Neural cell (in vitro differentiated cells): ENCODE data around the gene OR11A1. TPM values are rescaled to one million over a fixed set of nuclear protein-coding genes. Genes with fewer than 3 reads are reported as not detected.

ENCODE experiments used
- H2AFZ ChIP-seq: fragments of 200-600, 300-800 bp; sonication (generic), shearing (Covaris generic); 2 replicates; pipeline ENCODE4 v1.6.0; 2014; ENCODE audit warnings: low read depth, mild to moderate bottlenecking, antibody characterized with exemption, low read length, moderate library complexity
- H3F3A ChIP-seq: fragments of 200-600 bp; shearing (Covaris generic); 2 replicates; pipeline ENCODE4 v1.6.1; 2016; ENCODE audit warnings: mild to moderate bottlenecking, moderate library complexity, mixed read lengths, antibody characterized with exemption, low read length; ENCODE audit not compliant: insufficient read depth, poor library complexity, severe bottlenecking
- H3K27ac ChIP-seq: fragments of 200-600, 300-800 bp; sonication (generic), shearing (Covaris generic); 2 replicates; pipeline ENCODE4 v1.5.1; 2014; ENCODE audit warnings: mild to moderate bottlenecking, low read length, moderate library complexity
- H3K27me3 ChIP-seq: fragments of 300-800, 200-600 bp; sonication (generic), shearing (Covaris generic); 2 replicates; pipeline ENCODE4 v1.6.0; 2014; ENCODE audit warnings: mild to moderate bottlenecking, low read depth, low read length, moderate library complexity; ENCODE audit not compliant: insufficient read depth
- H3K36me3 ChIP-seq: fragments of 300-800, 200-600 bp; sonication (generic), shearing (Covaris generic); 2 replicates; pipeline ENCODE4 v1.5.1; 2014; ENCODE audit warnings: mild to moderate bottlenecking, antibody characterized with exemption, low read length, moderate library complexity; ENCODE audit not compliant: insufficient read depth
- H3K4me2 ChIP-seq: fragments of 300-800, 200-600 bp; sonication (generic), shearing (Covaris generic); 2 replicates; pipeline ENCODE4 v1.6.0; 2014; ENCODE audit warnings: mild to moderate bottlenecking, low read length
- H3K4me3 ChIP-seq: fragments of 300-800, 200-600 bp; sonication (generic), shearing (Covaris generic); 2 replicates; pipeline ENCODE4 v1.5.1; 2014; ENCODE audit warnings: mild to moderate bottlenecking, low read length, moderate library complexity
- H3K79me2 ChIP-seq: fragments of 200-600 bp; shearing (Covaris generic); replicated peaks from 2 replicates; pipeline ENCODE4 v1.6.0; 2014; ENCODE audit warnings: mild to moderate bottlenecking, low read length, moderate library complexity; ENCODE audit not compliant: insufficient read depth
- H3K9ac ChIP-seq: fragments of 300-800, 200-600 bp; sonication (generic), shearing (Covaris generic); 2 replicates; pipeline ENCODE4 v1.6.1; 2016; ENCODE audit warnings: mild to moderate bottlenecking, low read length, mixed read lengths
- H3K9me2 ChIP-seq: fragments of 200-600 bp; shearing (Covaris generic); 2 replicates; pipeline ENCODE4 v1.6.1; 2016; ENCODE audit warnings: mild to moderate bottlenecking, low read length, mixed read lengths; ENCODE audit not compliant: insufficient read depth
- H3K9me3 ChIP-seq: fragments of 200-600, 300-800 bp; sonication (generic), shearing (Covaris generic); 2 replicates; pipeline ENCODE4 v1.6.1; 2016; ENCODE audit warnings: mild to moderate bottlenecking, mixed run types, low read length, moderate library complexity, mixed read lengths
- H4K20me1 ChIP-seq: fragments of 200-600 bp; shearing (Covaris generic); 2 replicates; pipeline ENCODE4 v1.6.1; 2016; ENCODE audit warnings: mild to moderate bottlenecking, mixed run types; ENCODE audit not compliant: insufficient read depth
- EP300 ChIP-seq: fragments of 450-650 bp; conservative IDR thresholded peaks from 2 replicates; pipeline ENCODE4 v1.6.1; 2014; ENCODE audit warnings: antibody characterized with exemption, mild to moderate bottlenecking, moderate library complexity; ENCODE audit not compliant: poor library complexity, severe bottlenecking
- EZH2 ChIP-seq: fragments of 200-600, 300-800 bp; shearing (Covaris generic), sonication (generic); IDR thresholded peaks from 2 replicates; pipeline ENCODE4 v1.6.1; 2014; ENCODE audit warnings: antibody characterized with exemption, low read length, borderline replicate concordance, mild to moderate bottlenecking; ENCODE audit not compliant: insufficient read depth, poor library complexity, severe bottlenecking
- MXI1 ChIP-seq: fragments of 450-650 bp; conservative IDR thresholded peaks from 2 replicates; pipeline ENCODE4 v1.6.1; 2014; ENCODE audit warnings: antibody characterized with exemption, mild to moderate bottlenecking; ENCODE audit not compliant: poor library complexity, severe bottlenecking
- POLR2AphosphoS5 ChIP-seq: IDR thresholded peaks from 2 replicates; pipeline ENCODE4 v1.6.1; 2012
- RAD21 ChIP-seq: fragments of 450-650 bp; conservative IDR thresholded peaks from 2 replicates; pipeline ENCODE4 v1.6.1; 2014; ENCODE audit warnings: antibody characterized with exemption, mild to moderate bottlenecking, moderate library complexity
- SMC3 ChIP-seq: fragments of 450-650 bp; conservative IDR thresholded peaks from 2 replicates; pipeline ENCODE4 v1.6.1; 2014; ENCODE audit warnings: antibody characterized with exemption, mild to moderate bottlenecking, moderate library complexity; ENCODE audit not compliant: poor library complexity
- TAF1 ChIP-seq: IDR thresholded peaks from 2 replicates; pipeline ENCODE4 v1.6.1; 2012; ENCODE audit warnings: low read depth
- polyA plus RNA-seq: library from polyadenylated mRNA; depleted of rRNA; stranded (reverse); fragments of >200 nt; gene quantifications from 2 replicates; pipeline ENCODE4 v1.2.3, GENCODE V29; 2014
- TF ChIP-seq, protein P1 (sequence below): IDR thresholded peaks from 2 replicates; pipeline ENCODE4 v1.6.1; 2012; ENCODE audit warnings: borderline replicate concordance
- TF ChIP-seq, protein P2 (sequence below): fragments of 450-650 bp; IDR thresholded peaks from 2 replicates; pipeline ENCODE4 v1.5.1; 2014; ENCODE audit warnings: antibody characterized with exemption, mild to moderate bottlenecking, moderate library complexity; ENCODE audit not compliant: poor library complexity, severe bottlenecking

OR11A1 gene
- polyA plus RNA-seq, 1 donor from 2014 or later = not detected

DNA sequence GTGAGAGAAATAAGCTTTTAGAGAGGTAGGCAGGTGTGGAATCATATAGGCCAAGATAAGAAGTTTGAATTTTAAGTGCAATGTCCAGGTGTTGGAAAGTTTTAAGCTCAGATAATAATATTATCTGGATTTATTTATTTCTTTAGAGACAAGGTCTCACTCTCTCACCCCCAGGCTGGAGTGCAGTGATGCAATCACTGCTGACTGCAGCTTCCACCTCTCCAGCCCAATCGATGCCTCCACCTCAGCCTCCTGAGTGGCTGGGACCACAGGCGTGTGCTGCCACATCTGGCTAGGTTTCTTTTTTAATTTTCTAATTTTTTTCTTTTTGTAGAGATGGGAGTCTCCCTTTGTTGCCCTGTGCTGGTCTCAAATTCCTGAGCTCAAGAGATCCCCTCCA, 36.4 kb upstream of the OR11A1 start:
- Histone ChIP-seq H3F3A (no peaks in the 10 kb centered on the region), H4K20me1 (no peaks in the 10 kb centered on the region), H3K79me2 (no peaks in the 10 kb centered on the region), H3K4me3 (no peak overlapping the region), H3K9me2 (no peaks in the 10 kb centered on the region), H3K36me3 (no peaks in the 10 kb centered on the region), H3K27me3 (no peaks in the 10 kb centered on the region), H3K27ac (no peak overlapping the region), H3K4me2 (no peak overlapping the region), H2AFZ (no peak overlapping the region), H3K9me3 (no peaks in the 10 kb centered on the region), H3K9ac (no peak overlapping the region)
- TF ChIP-seq, protein P1, sequence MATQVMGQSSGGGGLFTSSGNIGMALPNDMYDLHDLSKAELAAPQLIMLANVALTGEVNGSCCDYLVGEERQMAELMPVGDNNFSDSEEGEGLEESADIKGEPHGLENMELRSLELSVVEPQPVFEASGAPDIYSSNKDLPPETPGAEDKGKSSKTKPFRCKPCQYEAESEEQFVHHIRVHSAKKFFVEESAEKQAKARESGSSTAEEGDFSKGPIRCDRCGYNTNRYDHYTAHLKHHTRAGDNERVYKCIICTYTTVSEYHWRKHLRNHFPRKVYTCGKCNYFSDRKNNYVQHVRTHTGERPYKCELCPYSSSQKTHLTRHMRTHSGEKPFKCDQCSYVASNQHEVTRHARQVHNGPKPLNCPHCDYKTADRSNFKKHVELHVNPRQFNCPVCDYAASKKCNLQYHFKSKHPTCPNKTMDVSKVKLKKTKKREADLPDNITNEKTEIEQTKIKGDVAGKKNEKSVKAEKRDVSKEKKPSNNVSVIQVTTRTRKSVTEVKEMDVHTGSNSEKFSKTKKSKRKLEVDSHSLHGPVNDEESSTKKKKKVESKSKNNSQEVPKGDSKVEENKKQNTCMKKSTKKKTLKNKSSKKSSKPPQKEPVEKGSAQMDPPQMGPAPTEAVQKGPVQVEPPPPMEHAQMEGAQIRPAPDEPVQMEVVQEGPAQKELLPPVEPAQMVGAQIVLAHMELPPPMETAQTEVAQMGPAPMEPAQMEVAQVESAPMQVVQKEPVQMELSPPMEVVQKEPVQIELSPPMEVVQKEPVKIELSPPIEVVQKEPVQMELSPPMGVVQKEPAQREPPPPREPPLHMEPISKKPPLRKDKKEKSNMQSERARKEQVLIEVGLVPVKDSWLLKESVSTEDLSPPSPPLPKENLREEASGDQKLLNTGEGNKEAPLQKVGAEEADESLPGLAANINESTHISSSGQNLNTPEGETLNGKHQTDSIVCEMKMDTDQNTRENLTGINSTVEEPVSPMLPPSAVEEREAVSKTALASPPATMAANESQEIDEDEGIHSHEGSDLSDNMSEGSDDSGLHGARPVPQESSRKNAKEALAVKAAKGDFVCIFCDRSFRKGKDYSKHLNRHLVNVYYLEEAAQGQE = no peak
- TF ChIP-seq RAD21 (no peak), SMC3 (no peak)

DNA sequence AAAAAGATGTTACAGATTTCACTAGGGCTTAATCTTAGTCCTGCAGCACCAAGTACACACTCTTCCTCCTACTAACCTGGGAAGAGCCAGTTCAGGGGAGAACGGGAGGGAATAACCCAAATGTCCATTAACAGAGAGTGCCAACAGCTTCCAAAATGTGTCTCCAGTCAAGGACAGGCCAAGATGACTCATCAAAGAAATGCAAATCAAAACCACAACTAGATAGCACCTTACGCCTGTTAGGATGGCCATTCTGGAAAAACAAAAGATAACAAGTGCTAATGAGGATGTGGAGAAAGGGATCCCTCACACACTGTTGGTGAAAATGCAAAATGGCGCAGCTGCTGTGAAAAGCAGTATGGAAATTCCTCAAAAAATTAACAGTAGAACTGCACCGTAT, 34.7 kb upstream of the OR11A1 start:
- Histone ChIP-seq H2AFZ (no peak overlapping the region), H3K27ac (no peak overlapping the region), H3K27me3 (no peaks in the 10 kb centered on the region), H3K4me3 (no peak overlapping the region), H3K9me2 (no peaks in the 10 kb centered on the region), H3F3A (no peaks in the 10 kb centered on the region), H3K9ac (no peak overlapping the region), H3K9me3 (no peaks in the 10 kb centered on the region), H3K79me2 (no peaks in the 10 kb centered on the region), H3K36me3 (no peaks in the 10 kb centered on the region), H3K4me2 (no peak overlapping the region), H4K20me1 (no peaks in the 10 kb centered on the region)
- TF ChIP-seq, protein P1 = no peak
- TF ChIP-seq, protein P2, sequence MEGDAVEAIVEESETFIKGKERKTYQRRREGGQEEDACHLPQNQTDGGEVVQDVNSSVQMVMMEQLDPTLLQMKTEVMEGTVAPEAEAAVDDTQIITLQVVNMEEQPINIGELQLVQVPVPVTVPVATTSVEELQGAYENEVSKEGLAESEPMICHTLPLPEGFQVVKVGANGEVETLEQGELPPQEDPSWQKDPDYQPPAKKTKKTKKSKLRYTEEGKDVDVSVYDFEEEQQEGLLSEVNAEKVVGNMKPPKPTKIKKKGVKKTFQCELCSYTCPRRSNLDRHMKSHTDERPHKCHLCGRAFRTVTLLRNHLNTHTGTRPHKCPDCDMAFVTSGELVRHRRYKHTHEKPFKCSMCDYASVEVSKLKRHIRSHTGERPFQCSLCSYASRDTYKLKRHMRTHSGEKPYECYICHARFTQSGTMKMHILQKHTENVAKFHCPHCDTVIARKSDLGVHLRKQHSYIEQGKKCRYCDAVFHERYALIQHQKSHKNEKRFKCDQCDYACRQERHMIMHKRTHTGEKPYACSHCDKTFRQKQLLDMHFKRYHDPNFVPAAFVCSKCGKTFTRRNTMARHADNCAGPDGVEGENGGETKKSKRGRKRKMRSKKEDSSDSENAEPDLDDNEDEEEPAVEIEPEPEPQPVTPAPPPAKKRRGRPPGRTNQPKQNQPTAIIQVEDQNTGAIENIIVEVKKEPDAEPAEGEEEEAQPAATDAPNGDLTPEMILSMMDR = no peak
- TF ChIP-seq POLR2AphosphoS5 = no peak
- no peak for TF ChIP-seq EZH2
- no peak for TF ChIP-seq EP300
- no peak for TF ChIP-seq MXI1
- no peak for TF ChIP-seq TAF1
- no peak for TF ChIP-seq RAD21
- TF ChIP-seq SMC3 = no peak
